CD4-positive, alpha-beta T cell treated with Interleukin-12 subunit alpha and Interleukin-12 subunit beta, for 1 hour (primary cell): Measurements from ENCODE around the gene CEP78.

Experiments
- DNase-seq: peaks from one replicate; pipeline ENCODE4 v3.0.0-alpha.2; 2020

Gene CEP78

DNA sequence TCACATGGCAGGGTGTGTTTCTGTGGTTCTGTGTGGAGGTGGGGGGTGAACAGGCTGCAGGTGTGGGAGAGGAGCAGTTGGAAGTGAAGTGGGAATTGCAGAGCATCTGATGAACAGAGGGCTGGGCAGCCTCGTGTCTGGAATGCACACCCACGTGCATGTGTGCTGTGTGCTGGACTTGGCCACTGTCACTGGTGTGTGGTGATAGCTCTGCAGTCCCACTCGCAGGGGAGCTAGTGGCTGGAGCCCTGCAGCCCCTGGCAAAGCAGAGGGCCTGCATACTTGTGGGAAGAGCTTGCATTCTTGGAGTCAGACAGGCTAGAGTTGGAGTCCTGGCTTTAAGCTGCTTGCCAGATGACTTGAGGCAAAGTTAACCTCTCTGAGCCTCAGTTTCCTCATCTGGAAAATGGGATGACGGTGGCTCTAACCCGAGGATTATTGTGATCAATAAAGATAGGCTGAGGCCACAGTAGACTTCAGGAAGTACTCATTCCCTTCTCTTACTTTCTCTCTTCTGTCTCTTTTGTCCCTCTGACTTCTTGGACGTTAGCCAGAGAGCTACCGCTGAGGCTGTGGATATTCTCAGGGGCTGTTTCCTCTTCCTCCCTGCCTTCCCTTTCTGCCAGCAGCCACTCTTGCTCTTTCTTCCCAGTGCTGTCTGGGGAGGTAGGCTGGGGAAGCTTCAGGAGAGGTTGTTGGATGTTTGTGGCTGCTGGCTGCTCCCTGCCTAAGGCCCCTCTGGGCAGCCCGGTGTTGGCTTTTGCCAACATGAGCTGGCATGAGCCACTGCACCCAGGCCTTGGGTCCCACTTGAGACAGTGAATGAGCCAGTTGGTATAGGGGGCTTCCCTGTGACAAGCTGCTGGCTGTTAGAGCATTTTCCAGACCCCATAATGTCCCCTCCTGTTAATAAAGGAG, 79.3 kb downstream of the CEP78 start:
- no peak for DNase-seq

DNA sequence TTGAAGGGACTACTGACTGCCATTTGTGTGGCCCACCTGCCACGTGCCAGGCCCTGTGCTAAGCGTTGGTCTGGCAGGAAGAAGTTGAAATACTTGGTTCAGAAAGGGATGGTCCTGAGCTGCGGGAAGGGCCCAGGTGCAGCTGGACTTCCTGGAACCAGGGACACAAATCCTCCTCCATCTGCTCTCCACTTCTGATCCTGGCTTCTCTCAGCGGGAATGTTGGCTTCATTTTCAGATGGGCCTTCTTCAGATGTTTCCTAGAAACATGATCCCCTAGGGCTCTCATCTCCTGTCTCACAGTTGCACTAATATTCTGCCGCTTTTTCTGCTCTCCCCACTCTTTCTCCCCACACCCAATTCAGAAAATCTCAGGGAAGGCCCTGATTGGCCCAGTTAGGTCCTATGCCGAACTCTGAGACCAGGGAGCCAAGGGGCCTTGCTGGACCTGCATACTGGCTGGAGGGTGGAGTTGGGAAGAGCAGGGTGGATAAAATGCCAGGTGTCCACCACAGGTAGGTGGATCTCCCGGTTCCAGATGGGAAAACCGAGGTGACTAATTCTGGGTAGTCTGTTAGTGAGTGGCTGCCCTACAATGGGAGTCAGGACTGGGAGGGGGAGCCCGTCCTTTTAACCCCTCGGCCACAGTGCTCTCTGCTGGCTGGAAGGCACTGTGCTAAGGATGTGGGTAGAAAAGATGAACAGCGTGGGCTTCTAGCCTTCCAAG, 80.5 kb downstream of the CEP78 start:
- DNase-seq = no peak

- no peak for DNase-seq
These were observed 83.5 kb downstream of the CEP78 start for GRCh38 chr9:78319197-78320029.

DNA sequence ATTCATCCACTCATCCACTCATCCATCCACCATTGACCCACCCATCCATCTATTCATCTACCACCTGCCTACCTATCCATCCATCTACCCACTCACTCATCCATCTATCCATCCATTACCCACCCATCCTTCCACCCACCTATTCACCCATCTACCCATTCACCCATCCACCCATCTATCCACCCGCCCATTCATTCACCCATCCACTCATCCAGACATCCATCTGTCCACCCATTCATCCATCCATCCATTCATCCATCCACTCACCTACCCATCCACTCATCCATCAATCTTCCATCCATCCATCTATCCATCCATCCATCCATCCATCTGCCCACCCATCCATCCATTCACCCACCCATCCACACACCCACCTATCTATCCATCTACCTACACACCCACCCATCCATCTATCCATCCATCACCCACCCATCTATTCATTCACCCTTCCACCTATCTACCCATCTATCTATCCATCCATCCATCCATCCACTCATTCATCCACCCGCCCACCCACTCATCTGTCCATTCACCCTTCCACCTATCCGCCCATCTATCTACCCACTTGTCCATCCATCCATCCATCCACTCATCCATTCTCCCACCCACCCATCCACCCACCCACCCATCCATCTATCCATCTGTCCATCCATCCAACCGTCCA, 84.3 kb downstream of the CEP78 start:
- no peak for DNase-seq

GRCh38 chr9:78320875-78321496, 85.1 kb downstream of the CEP78 start:
- no peak for DNase-seq

DNA sequence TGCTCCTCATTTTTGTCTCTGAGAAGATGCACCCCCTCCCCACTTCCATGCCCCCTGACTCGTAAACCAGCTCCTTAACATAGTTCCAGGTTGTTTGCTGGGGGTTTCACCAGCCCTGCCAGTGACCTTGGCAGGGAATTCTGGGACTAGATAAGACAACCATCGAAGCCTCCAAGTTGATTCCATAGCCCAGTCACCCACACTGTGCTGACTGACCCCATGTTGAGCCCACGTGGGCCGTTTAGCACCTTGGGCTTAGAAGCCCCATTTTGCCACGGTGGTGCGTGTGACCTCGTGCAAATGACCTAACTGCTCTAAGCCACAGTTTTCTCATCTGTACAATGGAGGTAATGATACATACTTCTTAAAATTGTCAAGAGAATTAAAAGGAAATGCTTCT, 85.6 kb downstream of the CEP78 start:
- DNase-seq = no peak

DNA sequence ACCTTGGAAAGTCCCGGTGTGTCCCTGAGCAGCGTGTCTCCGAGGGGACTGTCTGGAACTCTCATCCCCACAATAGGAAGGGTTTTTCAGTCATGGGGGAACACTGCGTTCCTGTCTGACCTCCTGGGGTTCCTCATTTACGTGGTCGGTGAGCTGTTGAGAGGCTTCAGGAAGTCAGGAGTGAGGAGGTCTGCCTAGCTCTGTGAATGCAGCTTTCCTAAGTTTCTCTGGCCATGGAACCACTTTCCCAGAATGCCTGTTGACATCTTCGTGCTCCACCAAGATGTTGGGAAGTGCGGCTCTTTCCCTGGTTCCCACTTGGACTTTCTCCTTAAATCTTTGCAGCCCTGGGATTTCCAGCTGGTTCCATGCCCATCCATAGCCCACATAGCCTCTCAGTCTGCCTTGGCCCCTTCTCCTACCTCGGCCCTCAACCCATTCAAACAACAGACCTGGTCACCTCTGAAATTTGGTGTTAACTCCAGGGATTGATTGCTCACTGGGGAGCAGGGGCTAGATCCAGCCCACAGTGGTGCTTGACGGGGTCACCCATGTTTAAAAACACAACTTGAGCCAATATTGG, 88.3 kb downstream of the CEP78 start:
- no peak for DNase-seq

DNA sequence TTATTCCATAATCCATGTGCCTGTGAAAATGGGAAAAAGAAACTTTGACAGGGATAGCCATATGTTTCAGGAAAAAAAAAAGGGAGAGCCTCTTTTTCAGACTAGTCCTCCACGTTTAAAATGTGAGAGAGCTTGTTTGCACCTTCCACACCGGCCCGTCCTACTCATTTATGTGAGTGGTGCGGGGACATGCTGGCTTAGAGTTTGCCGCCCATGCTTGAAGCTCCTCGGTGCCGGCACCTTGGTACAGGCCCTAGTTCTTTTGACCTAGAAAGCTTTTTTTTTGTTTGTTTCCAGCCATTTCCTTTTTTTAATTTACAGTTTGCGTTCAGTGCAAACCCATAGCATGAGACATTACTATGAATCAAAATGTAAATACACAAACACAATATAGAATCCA, 88.8 kb downstream of the CEP78 start:
- no peak for DNase-seq

GRCh38 chr9:78325343-78325742, 89.5 kb downstream of the CEP78 start:
- no peak for DNase-seq

DNA sequence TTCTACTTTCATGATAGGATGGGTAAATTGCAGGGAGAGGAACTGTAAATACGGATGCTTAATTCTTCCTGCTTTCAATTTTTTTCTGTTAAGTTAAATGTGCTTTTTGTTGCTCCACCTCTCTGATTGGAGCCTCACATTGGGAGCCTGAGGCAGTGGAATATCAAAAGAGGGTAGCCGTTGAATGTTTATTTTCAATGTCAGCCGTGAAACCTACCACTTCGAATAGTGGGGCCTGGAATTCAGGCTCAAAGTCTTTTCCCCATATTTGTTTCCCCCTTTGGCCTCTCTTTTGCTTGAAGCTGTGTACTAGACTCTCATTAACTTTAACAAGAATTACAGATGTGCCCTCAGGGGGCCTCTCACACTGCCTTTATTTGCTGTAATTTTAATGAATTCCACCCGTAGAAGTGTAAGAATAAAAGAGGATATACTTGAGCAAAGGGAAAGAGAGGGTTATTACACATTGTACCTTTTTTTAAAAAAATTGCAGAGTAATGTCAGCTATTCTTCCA, 90.0 kb downstream of the CEP78 start:
- DNase-seq = no peak

- no peak for DNase-seq
These were observed 90.7 kb downstream of the CEP78 start for GRCh38 chr9:78326564-78326963.
